GM12878 (cell line): ENCODE data around the gene HTT-AS. TPM values are rescaled to one million over a fixed set of nuclear protein-coding genes. Genes with fewer than 3 reads are reported as not detected.

ENCODE experiments used
- BACH1 ChIP-seq: fragments of 450-650 bp; IDR thresholded peaks from 2 replicates; pipeline ENCODE4 v1.6.1; 2017; ENCODE audit warnings: mild to moderate bottlenecking, borderline replicate concordance
- EP300 ChIP-seq, 2 experiments: fragments of 150-350 bp in 1 of 2; IDR thresholded peaks; 2 replicates each; pipeline ENCODE4 v1.6.1; 2011 to 2012; ENCODE audit warnings: low read depth in 2 of 2, low read length in 2 of 2, borderline replicate concordance in 1 of 2, improper control_type of control experiment in 1 of 2, inconsistent platforms in 1 of 2; ENCODE audit not compliant: control insufficient read depth in 1 of 2
- EZH2 ChIP-seq: IDR thresholded peaks from 2 replicates; pipeline ENCODE4 v1.6.1; 2012; ENCODE audit warnings: low read depth, mild to moderate bottlenecking, control low read depth, inconsistent platforms, low read length, borderline replicate concordance; ENCODE audit not compliant: control insufficient read depth
- FOXK2 ChIP-seq: fragments of 450-650 bp; IDR thresholded peaks from 2 replicates; pipeline ENCODE4 v1.6.1; 2017; ENCODE audit warnings: mild to moderate bottlenecking, moderate library complexity
- NFIC ChIP-seq: IDR thresholded peaks from 2 replicates; pipeline ENCODE4 v1.6.1; 2012; ENCODE audit warnings: low read depth, mild to moderate bottlenecking, inconsistent platforms, low read length, moderate library complexity
- RAD51 ChIP-seq: fragments of 450-650 bp; IDR thresholded peaks from 2 replicates; pipeline ENCODE4 v1.6.1; 2016; ENCODE audit warnings: moderate library complexity, mild to moderate bottlenecking, inconsistent platforms
- RUNX3 ChIP-seq: IDR thresholded peaks from 2 replicates; pipeline ENCODE4 v1.6.1; 2012; ENCODE audit warnings: low read length, inconsistent platforms
- SIX5 ChIP-seq: IDR thresholded peaks from 2 replicates; pipeline ENCODE4 v1.6.1; 2011; ENCODE audit warnings: mild to moderate bottlenecking, low read depth, low read length, moderate library complexity; ENCODE audit not compliant: severe bottlenecking
- SPI1 ChIP-seq: IDR thresholded peaks from 2 replicates; pipeline ENCODE4 v1.6.1; 2011; ENCODE audit warnings: low read depth, mild to moderate bottlenecking, low read length, moderate library complexity, borderline replicate concordance; ENCODE audit not compliant: insufficient read depth
- TBL1XR1 ChIP-seq: IDR thresholded peaks from 2 replicates; pipeline ENCODE4 v1.6.1; 2012; ENCODE audit warnings: low read depth, low read length, improper control_type of control experiment
- ZBED1 ChIP-seq: IDR thresholded peaks from 2 replicates; pipeline ENCODE4 v1.6.1; 2016; ENCODE audit warnings: borderline replicate concordance
- ZZZ3 ChIP-seq: IDR thresholded peaks from 2 replicates; pipeline ENCODE4 v1.6.1; 2011; ENCODE audit warnings: low read depth; ENCODE audit not compliant: control insufficient read depth, insufficient read length
- polyA plus RNA-seq, 11 experiments: library from polyadenylated mRNA; depleted of rRNA in 4 of 11; unstranded in 6 of 11; stranded (reverse) in 5 of 11; fragments of >200 nt; fragmentation: Nextera tagmentation in 4 of 11; fragmentation: Illumina TruSeq in 1 of 11; extraction: Ambion mirVana in 4 of 11; extraction: Trizol in 1 of 11; gene quantifications; 1 replicate in 1 of 11; 2 replicates in 10 of 11; pipeline versions ENCODE4 v1.2.1 to v1.2.3, GENCODE V29; 2011 to 2016; ENCODE audit warnings: inconsistent platforms in 2 of 11, missing spikeins in 2 of 11, low read depth in 1 of 11
- total RNA-seq, 4 experiments: library from RNA; depleted of rRNA in 3 of 4; stranded (reverse); fragments of >200 nt in 3 of 4; fragmentation: Illumina TruSeq in 1 of 4; extraction: Trizol in 1 of 4; gene quantifications; 2 replicates each; pipeline versions ENCODE4 v1.2.1 to v1.2.3, GENCODE V29; 2013 to 2021
- TF ChIP-seq, protein P1 (sequence below): fragments of 450-650 bp; IDR thresholded peaks from 2 replicates; pipeline ENCODE4 v1.6.1; 2018; ENCODE audit warnings: mild to moderate bottlenecking, low read depth, moderate library complexity; ENCODE audit not compliant: partially characterized antibody
- TF ChIP-seq, protein P2 (sequence below): fragments of 450-650 bp; IDR thresholded peaks from 2 replicates; pipeline ENCODE4 v1.6.1; 2017; ENCODE audit warnings: mild to moderate bottlenecking
- TF ChIP-seq, protein P3 (sequence below): fragments of 450-650 bp; IDR thresholded peaks from 2 replicates; pipeline ENCODE4 v1.6.1; 2017; ENCODE audit warnings: mild to moderate bottlenecking, moderate library complexity
- TF ChIP-seq, protein P4 (sequence below): IDR thresholded peaks from 2 replicates; pipeline ENCODE4 v1.6.1; 2012; ENCODE audit warnings: low read depth, low read length, improper control_type of control experiment
- TF ChIP-seq, protein P5 (sequence below): fragments of 450-650 bp; IDR thresholded peaks from 2 replicates; pipeline ENCODE4 v1.6.1; 2016; ENCODE audit warnings: mild to moderate bottlenecking

The HTT-AS gene
- total and polyA plus RNA-seq, 10 of the 15 experiments (the other 5 are each of a cell fraction or from before 2014, with no cell fraction given): not detected

DNA sequence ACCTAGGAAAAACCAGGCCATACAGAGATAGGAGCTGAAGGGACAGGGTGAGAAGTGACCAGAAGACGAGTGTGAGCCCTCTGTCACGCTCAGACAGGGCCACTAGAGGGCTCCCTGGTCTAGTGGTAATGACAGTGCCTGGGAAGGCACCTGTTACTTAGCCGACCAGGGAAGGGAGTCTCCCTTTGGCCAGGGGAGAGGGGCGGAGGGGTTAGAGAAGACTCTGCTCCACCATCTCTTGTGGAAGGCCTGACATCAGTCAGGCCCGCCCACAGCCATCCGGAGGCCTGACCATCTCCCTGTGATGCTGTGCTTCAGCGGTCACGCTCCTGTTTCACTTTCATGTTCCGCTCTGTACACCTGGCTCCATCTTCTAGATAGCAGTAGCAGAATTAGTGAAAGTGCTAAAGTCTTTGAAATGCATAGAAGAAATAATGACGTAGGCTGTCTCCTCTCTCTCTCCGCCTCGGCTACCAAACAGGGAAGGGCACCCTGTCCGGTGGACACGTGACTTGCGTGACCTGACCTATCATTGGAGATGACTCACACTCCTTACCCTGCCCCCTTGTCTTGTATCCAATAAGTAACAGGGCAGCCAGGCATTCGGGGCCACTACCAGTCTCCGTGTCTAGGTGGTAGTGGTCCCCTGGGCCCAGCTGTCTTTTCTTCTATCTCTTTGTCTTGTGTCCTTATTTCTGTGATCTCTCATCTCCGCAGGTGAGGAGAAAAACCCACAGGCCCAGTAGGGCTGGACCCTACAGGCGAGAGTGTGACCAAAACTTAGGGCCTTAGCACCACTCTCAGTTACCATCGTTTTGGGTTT lies 26.7 kb downstream of the HTT-AS start (continued):
- TF ChIP-seq, protein P1, sequence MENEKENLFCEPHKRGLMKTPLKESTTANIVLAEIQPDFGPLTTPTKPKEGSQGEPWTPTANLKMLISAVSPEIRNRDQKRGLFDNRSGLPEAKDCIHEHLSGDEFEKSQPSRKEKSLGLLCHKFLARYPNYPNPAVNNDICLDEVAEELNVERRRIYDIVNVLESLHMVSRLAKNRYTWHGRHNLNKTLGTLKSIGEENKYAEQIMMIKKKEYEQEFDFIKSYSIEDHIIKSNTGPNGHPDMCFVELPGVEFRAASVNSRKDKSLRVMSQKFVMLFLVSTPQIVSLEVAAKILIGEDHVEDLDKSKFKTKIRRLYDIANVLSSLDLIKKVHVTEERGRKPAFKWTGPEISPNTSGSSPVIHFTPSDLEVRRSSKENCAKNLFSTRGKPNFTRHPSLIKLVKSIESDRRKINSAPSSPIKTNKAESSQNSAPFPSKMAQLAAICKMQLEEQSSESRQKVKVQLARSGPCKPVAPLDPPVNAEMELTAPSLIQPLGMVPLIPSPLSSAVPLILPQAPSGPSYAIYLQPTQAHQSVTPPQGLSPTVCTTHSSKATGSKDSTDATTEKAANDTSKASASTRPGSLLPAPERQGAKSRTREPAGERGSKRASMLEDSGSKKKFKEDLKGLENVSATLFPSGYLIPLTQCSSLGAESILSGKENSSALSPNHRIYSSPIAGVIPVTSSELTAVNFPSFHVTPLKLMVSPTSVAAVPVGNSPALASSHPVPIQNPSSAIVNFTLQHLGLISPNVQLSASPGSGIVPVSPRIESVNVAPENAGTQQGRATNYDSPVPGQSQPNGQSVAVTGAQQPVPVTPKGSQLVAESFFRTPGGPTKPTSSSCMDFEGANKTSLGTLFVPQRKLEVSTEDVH: no peak
- TF ChIP-seq, protein P2, sequence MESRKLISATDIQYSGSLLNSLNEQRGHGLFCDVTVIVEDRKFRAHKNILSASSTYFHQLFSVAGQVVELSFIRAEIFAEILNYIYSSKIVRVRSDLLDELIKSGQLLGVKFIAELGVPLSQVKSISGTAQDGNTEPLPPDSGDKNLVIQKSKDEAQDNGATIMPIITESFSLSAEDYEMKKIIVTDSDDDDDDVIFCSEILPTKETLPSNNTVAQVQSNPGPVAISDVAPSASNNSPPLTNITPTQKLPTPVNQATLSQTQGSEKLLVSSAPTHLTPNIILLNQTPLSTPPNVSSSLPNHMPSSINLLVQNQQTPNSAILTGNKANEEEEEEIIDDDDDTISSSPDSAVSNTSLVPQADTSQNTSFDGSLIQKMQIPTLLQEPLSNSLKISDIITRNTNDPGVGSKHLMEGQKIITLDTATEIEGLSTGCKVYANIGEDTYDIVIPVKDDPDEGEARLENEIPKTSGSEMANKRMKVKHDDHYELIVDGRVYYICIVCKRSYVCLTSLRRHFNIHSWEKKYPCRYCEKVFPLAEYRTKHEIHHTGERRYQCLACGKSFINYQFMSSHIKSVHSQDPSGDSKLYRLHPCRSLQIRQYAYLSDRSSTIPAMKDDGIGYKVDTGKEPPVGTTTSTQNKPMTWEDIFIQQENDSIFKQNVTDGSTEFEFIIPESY: no peak
- TF ChIP-seq, protein P3, sequence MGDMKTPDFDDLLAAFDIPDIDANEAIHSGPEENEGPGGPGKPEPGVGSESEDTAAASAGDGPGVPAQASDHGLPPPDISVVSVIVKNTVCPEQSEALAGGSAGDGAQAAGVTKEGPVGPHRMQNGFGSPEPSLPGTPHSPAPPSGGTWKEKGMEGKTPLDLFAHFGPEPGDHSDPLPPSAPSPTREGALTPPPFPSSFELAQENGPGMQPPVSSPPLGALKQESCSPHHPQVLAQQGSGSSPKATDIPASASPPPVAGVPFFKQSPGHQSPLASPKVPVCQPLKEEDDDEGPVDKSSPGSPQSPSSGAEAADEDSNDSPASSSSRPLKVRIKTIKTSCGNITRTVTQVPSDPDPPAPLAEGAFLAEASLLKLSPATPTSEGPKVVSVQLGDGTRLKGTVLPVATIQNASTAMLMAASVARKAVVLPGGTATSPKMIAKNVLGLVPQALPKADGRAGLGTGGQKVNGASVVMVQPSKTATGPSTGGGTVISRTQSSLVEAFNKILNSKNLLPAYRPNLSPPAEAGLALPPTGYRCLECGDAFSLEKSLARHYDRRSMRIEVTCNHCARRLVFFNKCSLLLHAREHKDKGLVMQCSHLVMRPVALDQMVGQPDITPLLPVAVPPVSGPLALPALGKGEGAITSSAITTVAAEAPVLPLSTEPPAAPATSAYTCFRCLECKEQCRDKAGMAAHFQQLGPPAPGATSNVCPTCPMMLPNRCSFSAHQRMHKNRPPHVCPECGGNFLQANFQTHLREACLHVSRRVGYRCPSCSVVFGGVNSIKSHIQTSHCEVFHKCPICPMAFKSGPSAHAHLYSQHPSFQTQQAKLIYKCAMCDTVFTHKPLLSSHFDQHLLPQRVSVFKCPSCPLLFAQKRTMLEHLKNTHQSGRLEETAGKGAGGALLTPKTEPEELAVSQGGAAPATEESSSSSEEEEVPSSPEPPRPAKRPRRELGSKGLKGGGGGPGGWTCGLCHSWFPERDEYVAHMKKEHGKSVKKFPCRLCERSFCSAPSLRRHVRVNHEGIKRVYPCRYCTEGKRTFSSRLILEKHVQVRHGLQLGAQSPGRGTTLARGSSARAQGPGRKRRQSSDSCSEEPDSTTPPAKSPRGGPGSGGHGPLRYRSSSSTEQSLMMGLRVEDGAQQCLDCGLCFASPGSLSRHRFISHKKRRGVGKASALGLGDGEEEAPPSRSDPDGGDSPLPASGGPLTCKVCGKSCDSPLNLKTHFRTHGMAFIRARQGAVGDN: peak; percentile 50
- TF ChIP-seq SIX5 (no peak), FOXK2 (peak; percentile 49; the same call in 1 of the 2 replicates), RUNX3 (no peak), EP300 (IDR thresholded peaks at IDR 0.05; ENCODE audit: borderline replicate concordance in 1 of 2, control insufficient read depth in 1 of 2, low read depth in 2 of 2, low read length in 2 of 2) (peak in 1 of 2 experiments; percentile 71; a peak in 3 of 4 replicates), ZBED1 (peak; percentile 88; the same call in 1 of the 2 replicates), BACH1 (peak; percentile 19; the same call in 1 of the 2 replicates), EZH2 (no peak), RAD51 (peak; percentile 98), SPI1 (peak; percentile 66), NFIC (no peak), ZZZ3 (no peak), TBL1XR1 (no peak)
- TF ChIP-seq, protein P4, sequence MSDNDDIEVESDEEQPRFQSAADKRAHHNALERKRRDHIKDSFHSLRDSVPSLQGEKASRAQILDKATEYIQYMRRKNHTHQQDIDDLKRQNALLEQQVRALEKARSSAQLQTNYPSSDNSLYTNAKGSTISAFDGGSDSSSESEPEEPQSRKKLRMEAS: no peak
- TF ChIP-seq, protein P5, sequence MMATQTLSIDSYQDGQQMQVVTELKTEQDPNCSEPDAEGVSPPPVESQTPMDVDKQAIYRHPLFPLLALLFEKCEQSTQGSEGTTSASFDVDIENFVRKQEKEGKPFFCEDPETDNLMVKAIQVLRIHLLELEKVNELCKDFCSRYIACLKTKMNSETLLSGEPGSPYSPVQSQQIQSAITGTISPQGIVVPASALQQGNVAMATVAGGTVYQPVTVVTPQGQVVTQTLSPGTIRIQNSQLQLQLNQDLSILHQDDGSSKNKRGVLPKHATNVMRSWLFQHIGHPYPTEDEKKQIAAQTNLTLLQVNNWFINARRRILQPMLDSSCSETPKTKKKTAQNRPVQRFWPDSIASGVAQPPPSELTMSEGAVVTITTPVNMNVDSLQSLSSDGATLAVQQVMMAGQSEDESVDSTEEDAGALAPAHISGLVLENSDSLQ: peak; percentile 65
